GM23248 (cell line): ENCODE data around the gene FRY. TPM values are rescaled to one million over a fixed set of nuclear protein-coding genes. Genes with fewer than 3 reads are reported as not detected.

Experiments
- DNase-seq: peaks from one replicate; pipeline ENCODE4 v3.0.0-alpha.2; 2015
- H2AFZ ChIP-seq: fragments of 200-600 bp; sonication (generic); 2 replicates; pipeline ENCODE4 v1.6.1; 2016; ENCODE audit warnings: antibody characterized with exemption
- H3F3A ChIP-seq: fragments of 200-600 bp; sonication (generic); 2 replicates; pipeline ENCODE4 v1.6.1; 2016; ENCODE audit warnings: mild to moderate bottlenecking, antibody characterized with exemption, mixed run types; ENCODE audit not compliant: insufficient read depth
- H3K27ac ChIP-seq: fragments of 200-600 bp; sonication (generic); 2 replicates; pipeline ENCODE4 v1.5.1; 2016; ENCODE audit warnings: mild to moderate bottlenecking
- H3K27me3 ChIP-seq: fragments of 200-600 bp; sonication (generic); replicated peaks from 2 replicates; pipeline ENCODE4 v1.6.1; 2016; ENCODE audit warnings: mild to moderate bottlenecking; ENCODE audit not compliant: insufficient read depth
- H3K36me3 ChIP-seq: fragments of 200-600 bp; sonication (generic); 2 replicates; pipeline ENCODE4 v1.6.1; 2016; ENCODE audit warnings: low read depth, mild to moderate bottlenecking
- H3K4me1 ChIP-seq: fragments of 200-600 bp; sonication (generic); 2 replicates; pipeline ENCODE4 v1.6.1; 2016; ENCODE audit warnings: mild to moderate bottlenecking; ENCODE audit not compliant: insufficient read depth
- H3K4me2 ChIP-seq: fragments of 200-600 bp; sonication (generic); one replicate; pipeline ENCODE4 v1.6.1; 2016; ENCODE audit warnings: mild to moderate bottlenecking; ENCODE audit not compliant: unreplicated experiment
- H3K4me3 ChIP-seq: fragments of 200-600 bp; sonication (generic); 2 replicates; pipeline ENCODE4 v1.5.1; 2016; ENCODE audit warnings: mild to moderate bottlenecking
- H3K79me2 ChIP-seq: fragments of 200-600 bp; sonication (generic); 2 replicates; pipeline ENCODE4 v1.6.1; 2016; ENCODE audit warnings: mild to moderate bottlenecking; ENCODE audit not compliant: insufficient read depth
- H3K9ac ChIP-seq: fragments of 200-600 bp; sonication (generic); 2 replicates; pipeline ENCODE4 v1.6.1; 2016; ENCODE audit warnings: mild to moderate bottlenecking
- H3K9me2 ChIP-seq: fragments of 200-600 bp; sonication (generic); 2 replicates; pipeline ENCODE4 v1.6.1; 2016; ENCODE audit warnings: mixed run types, mild to moderate bottlenecking, moderate library complexity; ENCODE audit not compliant: insufficient read depth
- H3K9me3 ChIP-seq: fragments of 200-600 bp; sonication (generic); one replicate; pipeline ENCODE4 v1.6.1; 2017; ENCODE audit warnings: low read depth
- H4K20me1 ChIP-seq: fragments of 200-600 bp; sonication (generic); 2 replicates; pipeline ENCODE4 v1.6.0; 2016; ENCODE audit not compliant: insufficient read depth
- EZH2 ChIP-seq: fragments of 200-600 bp; sonication (generic); IDR thresholded peaks from 2 replicates; pipeline ENCODE4 v1.6.1; 2018; ENCODE audit warnings: antibody characterized with exemption, mild to moderate bottlenecking; ENCODE audit not compliant: insufficient read depth, poor library complexity, severe bottlenecking
- EZH2phosphoT487 ChIP-seq: fragments of 200-600 bp; sonication (generic); IDR thresholded peaks from 2 replicates; pipeline ENCODE4 v1.6.1; 2018; ENCODE audit warnings: antibody characterized with exemption, moderate library complexity, mild to moderate bottlenecking, low read depth; ENCODE audit not compliant: insufficient read depth
- WGBS, 2 experiments: methylation state at CpG; one replicate each; pipeline ENCODE4 v1.1.6; 2015 to 2017; ENCODE audit warnings: low lambda C conversion rate in 2 of 2, low coverage in 1 of 2; ENCODE audit errors: missing lambda C conversion rate in 2 of 2; 5-methylcytosine and 5-hydroxymethylcytosine counted together
- in situ Hi-C: fragments of 300-500 bp; cut with MboI; formaldehyde crosslinking; loops from 2 replicates; pipeline ENCODE4 v1.15.0; 2020
- polyA plus RNA-seq: library from polyadenylated mRNA; unstranded; fragments of >200 nt; fragmentation: Nextera tagmentation; extraction: Ambion mirVana; gene quantifications from 2 replicates; pipeline ENCODE4 v1.2.1, GENCODE V29; 2016
- total RNA-seq: library from RNA; depleted of rRNA; stranded (reverse); fragments of >200 nt; shearing (Covaris generic); gene quantifications from 2 replicates; pipeline ENCODE4 v1.2.3, GENCODE V29; 2014

FRY gene
- total and polyA plus RNA-seq, 2 experiments from 2014 or later: 2.2 to 4.3 TPM

DNA sequence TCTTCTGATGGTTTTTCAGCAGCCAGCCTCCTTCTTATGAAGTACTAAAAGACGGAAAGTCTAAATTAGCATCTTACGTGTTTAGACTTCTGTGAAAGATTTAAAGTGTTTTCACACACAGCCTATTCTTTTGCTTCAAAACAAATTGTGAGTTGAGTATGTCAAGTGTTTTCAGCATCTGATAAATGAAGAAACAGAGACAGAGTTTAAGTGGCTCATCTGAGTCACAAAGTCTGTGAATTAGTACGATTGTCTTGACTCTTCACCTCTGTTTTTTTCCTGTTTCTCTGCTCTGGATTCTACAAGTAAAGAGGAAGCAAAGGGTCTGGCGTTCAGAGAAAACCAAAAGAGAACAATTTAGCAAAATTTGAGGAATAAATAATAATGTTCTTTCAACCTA lies 116.4 kb downstream of the FRY start:
- Histone ChIP-seq H3K4me3 (no peak overlapping the region), H3K9me3 (no peaks in the 10 kb centered on the region), H4K20me1 (no peaks in the 10 kb centered on the region), H3K4me1 (peaks cover 25% of the 10 kb centered on the region), H3K9ac (no peak overlapping the region), H3K4me2 (no peak overlapping the region), H3K27ac (no peak overlapping the region), H3K9me2 (no peaks in the 10 kb centered on the region), H3K36me3 (no peaks in the 10 kb centered on the region), H3K79me2 (no peaks in the 10 kb centered on the region), H3F3A (peaks cover 23% of the 10 kb centered on the region), H2AFZ (no peak overlapping the region), H3K27me3 (no peaks in the 10 kb centered on the region)
- TF ChIP-seq EZH2phosphoT487 (no peak), EZH2 (no peak)
- in situ Hi-C loops: no loop called here
- no peak for DNase-seq
- 67 to 72% methylated on average over 4 of the region's 4 CpGs for WGBS, 2 experiments

DNA sequence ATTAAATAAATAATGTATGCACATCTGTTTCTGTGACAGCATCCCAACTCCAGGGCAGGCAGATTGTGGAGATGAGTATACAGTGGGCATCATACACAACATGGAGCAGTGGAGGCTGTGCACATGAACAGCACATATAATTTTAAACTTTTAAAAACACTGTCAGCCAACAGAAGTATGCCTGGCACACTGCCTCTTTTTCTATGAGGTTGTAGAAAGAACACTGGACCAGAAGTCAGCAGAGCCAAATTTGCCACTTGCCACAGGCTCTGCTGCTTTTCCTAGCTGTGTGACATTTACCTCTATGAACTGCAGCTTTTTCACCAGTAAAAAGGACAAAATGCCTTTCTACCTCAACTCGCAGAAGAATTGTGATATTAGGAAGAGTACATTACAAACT lies 118.7 kb downstream of the FRY start:
- TF ChIP-seq EZH2: no peak
- no peak for TF ChIP-seq EZH2phosphoT487
- 50 to 52% methylated on average over 1 of the region's 1 CpG for whole genome bisulfite sequencing, 2 experiments
- Histone ChIP-seq H3K9me2 (no peaks in the 10 kb centered on the region), H3K36me3 (no peaks in the 10 kb centered on the region), H3F3A (peaks cover 34% of the 10 kb centered on the region), H3K27me3 (no peaks in the 10 kb centered on the region), H3K4me1 (peaks cover 28% of the 10 kb centered on the region), H4K20me1 (no peaks in the 10 kb centered on the region), H3K4me3 (no peak overlapping the region), H3K27ac (peak overlapping the region; percentile 38), H2AFZ (no peak overlapping the region), H3K4me2 (no peak overlapping the region), H3K79me2 (no peaks in the 10 kb centered on the region), H3K9ac (no peak overlapping the region), H3K9me3 (no peaks in the 10 kb centered on the region)
- DNase-seq: peak; percentile 38
- in situ Hi-C loops: no loop called here

DNA sequence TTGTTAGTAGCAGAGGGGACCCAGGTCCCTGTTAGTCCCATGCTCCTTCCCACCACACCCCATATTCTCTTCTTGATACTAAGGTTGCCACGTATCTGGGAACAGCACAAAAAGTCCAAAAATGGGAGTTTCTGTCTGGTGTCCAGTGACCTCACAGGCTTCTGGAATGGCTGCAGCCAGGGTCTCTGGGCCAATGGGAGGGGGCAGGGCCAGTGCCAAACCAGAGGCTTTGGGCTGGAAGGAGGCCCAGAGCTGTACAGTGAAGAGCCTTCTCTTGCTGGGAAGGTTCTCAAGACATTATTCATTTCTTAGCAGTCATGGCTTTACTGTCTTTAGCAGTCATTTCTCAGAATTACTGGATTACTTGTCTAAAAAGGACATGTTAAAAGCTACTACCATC lies 119.2 kb downstream of the FRY start:
- Histone ChIP-seq H3F3A (peaks cover 34% of the 10 kb centered on the region), H2AFZ (peak overlapping the region; percentile 35; the same call in 1 of the 2 replicates), H3K79me2 (no peaks in the 10 kb centered on the region), H3K9me3 (no peaks in the 10 kb centered on the region), H3K9me2 (no peaks in the 10 kb centered on the region), H3K9ac (no peak overlapping the region), H4K20me1 (no peaks in the 10 kb centered on the region), H3K27me3 (no peaks in the 10 kb centered on the region), H3K4me2 (peak overlapping the region; percentile 31), H3K4me1 (peaks cover 28% of the 10 kb centered on the region), H3K27ac (peak overlapping the region; percentile 38), H3K36me3 (no peaks in the 10 kb centered on the region), H3K4me3 (no peak overlapping the region)
- DNase-seq: peak; percentile 71
- WGBS, 2 experiments: 29 to 32% methylated on average over 1 of the region's 1 CpG
- TF ChIP-seq EZH2 (no peak), EZH2phosphoT487 (no peak)
- in situ Hi-C loops: no loop called here

DNA sequence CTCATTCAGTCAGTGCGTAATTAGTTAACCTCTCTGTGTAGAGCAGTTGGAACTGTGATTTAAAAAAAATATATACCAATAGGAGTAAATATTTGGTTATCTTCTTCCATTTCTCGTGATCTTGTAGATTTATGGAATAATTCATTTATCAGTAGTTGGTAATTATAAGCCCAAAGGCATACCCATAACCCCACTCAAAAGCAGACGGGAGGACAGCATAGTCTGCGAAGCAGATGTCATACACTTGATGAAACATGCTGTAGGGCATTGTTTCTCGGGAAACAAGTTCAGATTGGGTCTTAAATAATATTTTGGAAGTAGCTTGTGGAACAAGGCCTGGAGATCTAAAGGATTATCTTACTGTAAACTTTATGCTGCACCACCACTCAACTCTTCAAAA lies 119.7 kb downstream of the FRY start:
- Histone ChIP-seq H3K9me3 (no peaks in the 10 kb centered on the region), H3K4me2 (peak overlapping the region; percentile 31), H2AFZ (no peak overlapping the region; the same call in 1 of the 2 replicates), H3K4me3 (no peak overlapping the region), H3K79me2 (no peaks in the 10 kb centered on the region), H3K9ac (no peak overlapping the region), H3K36me3 (no peaks in the 10 kb centered on the region), H3K27me3 (no peaks in the 10 kb centered on the region), H3K4me1 (peaks cover 28% of the 10 kb centered on the region), H3F3A (peaks cover 34% of the 10 kb centered on the region), H4K20me1 (no peaks in the 10 kb centered on the region), H3K27ac (peak overlapping the region; percentile 38), H3K9me2 (no peaks in the 10 kb centered on the region)
- 78 to 82% methylated on average over 5 of the region's 5 CpGs for WGBS, 2 experiments
- TF ChIP-seq EZH2phosphoT487: no peak
- no peak for TF ChIP-seq EZH2
- in situ Hi-C loops: no loop called here
- DNase-seq: no peak

DNA sequence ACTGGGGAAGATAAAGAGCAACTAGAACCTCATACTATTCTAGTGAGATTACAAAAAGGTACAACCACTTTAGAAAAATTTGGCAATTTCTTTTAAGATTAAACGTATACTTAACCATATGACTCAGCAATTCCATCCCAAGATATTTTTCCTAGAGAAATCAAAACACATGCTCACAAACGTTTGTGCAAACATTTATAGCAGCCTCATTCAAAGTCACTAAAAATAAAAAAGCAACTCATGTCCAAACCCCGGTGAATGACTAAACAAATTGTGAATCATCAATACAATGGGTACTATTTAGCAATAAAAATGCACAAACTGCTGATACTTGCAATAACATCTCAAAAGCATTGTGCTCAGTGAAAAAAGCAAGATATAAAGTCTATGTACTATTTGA lies 121.5 kb downstream of the FRY start:
- Histone ChIP-seq H3K4me1 (peaks cover 28% of the 10 kb centered on the region), H3K79me2 (no peaks in the 10 kb centered on the region), H3K9ac (no peak overlapping the region), H3K27me3 (no peaks in the 10 kb centered on the region), H3K27ac (peak overlapping the region; percentile 68), H3K4me3 (0 out of 2 replicates have a peak overlapping the region, but pooled peaks have one; percentile 9), H4K20me1 (no peaks in the 10 kb centered on the region), H3F3A (peaks cover 34% of the 10 kb centered on the region), H3K36me3 (no peaks in the 10 kb centered on the region), H2AFZ (no peak overlapping the region), H3K4me2 (peak overlapping the region; percentile 12), H3K9me2 (no peaks in the 10 kb centered on the region), H3K9me3 (no peaks in the 10 kb centered on the region)
- TF ChIP-seq EZH2phosphoT487: no peak
- no peak for TF ChIP-seq EZH2
- peak; percentile 88 for DNase-seq
- in situ Hi-C loops: no loop called here
- WGBS, 2 experiments: 0 to 1% methylated on average over 3 of the region's 3 CpGs
